Mammary epithelial cell (primary cell): ENCODE results near the gene AGPS.

ENCODE experiments used
- CTCF ChIP-seq, 2 donors: IDR thresholded peaks in 1 of 2; conservative IDR thresholded peaks in 1 of 2; 2 replicates each; pipeline ENCODE4 v1.5.1; 2011 to 2012; ENCODE audit warnings: inconsistent platforms in 2 of 2, low read length in 2 of 2, mild to moderate bottlenecking in 2 of 2, control low read depth in 1 of 2, low read depth in 1 of 2; ENCODE audit not compliant: insufficient read depth in 1 of 2; ENCODE audit errors: extremely low read depth in 1 of 2
- EZH2 ChIP-seq: IDR thresholded peaks from 2 replicates; pipeline ENCODE4 v1.6.1; 2012; ENCODE audit warnings: low read length, inconsistent platforms, borderline replicate concordance

- no peak for TF ChIP-seq EZH2
- no peak for TF ChIP-seq CTCF (conservative IDR thresholded peaks at IDR 0.05 in 1 of 2, IDR thresholded peaks at IDR 0.05 in 1 of 2; ENCODE audit: extremely low read depth in 1 of 2, insufficient read depth in 1 of 2, low read depth in 1 of 2, low read length in 2 of 2)
Measured at GRCh38 chr2:177449159-177449558, 56.6 kb downstream of the AGPS start.
